Psoas muscle (tissue), 8 donors: ENCODE data around the gene SNAI1. TPM values are rescaled to one million over a fixed set of nuclear protein-coding genes. Genes with fewer than 3 reads are reported as not detected.
"Not testable (repeated sequence)": the region's sequence is repeated elsewhere in the genome, so short reads cannot be mapped to it uniquely, and the experiment has no call there.

Experiments
- ATAC-seq, 4 donors: fragments of 200-7000 bp; cut with Tn5 transposase; one replicate each; pipeline ENCODE4 v1.9.1; 2020; ENCODE audit warnings: moderate library complexity in 3 of 4, mild to moderate bottlenecking in 2 of 4
- DNase-seq, 2 donors: peaks; one replicate each; pipeline ENCODE4 v3.0.0-alpha.2; 2020
- H3K27ac ChIP-seq: fragments of 200-600 bp; one replicate; pipeline ENCODE4 v1.8.0; 2022
- H3K27me3 ChIP-seq, 3 donors: fragments of 200-600 bp in 1 of 3; one replicate each; pipeline versions ENCODE4 v1.6.1 to v1.8.0; 2013 to 2022; ENCODE audit warnings: low read length in 2 of 3, mild to moderate bottlenecking in 2 of 3, moderate library complexity in 1 of 3; ENCODE audit not compliant: insufficient read depth in 3 of 3
- H3K36me3 ChIP-seq, 2 donors: fragments of 200-600 bp in 1 of 2; one replicate each; pipeline versions ENCODE4 v1.6.1 to v1.8.0; 2013 to 2022; ENCODE audit warnings: low read depth in 1 of 2, mild to moderate bottlenecking in 1 of 2, moderate library complexity in 1 of 2; ENCODE audit not compliant: insufficient read depth in 1 of 2
- H3K4me1 ChIP-seq: fragments of 200-600 bp; one replicate; pipeline ENCODE4 v1.8.0; 2022
- H3K4me3 ChIP-seq: fragments of 200-600 bp; one replicate; pipeline ENCODE4 v1.8.0; 2022; ENCODE audit warnings: mild to moderate bottlenecking
- H3K9me3 ChIP-seq: fragments of 200-600 bp; one replicate; pipeline ENCODE4 v1.8.0; 2022
- CTCF ChIP-seq: fragments of 200-600 bp; IDR thresholded peaks from one replicate; pipeline ENCODE4 v1.8.0; 2022; ENCODE audit warnings: antibody characterized with exemption
- WGBS, 3 donors: extraction: QIAGEN DNeasy Blood & Tissue Kit; methylation state at CpG; one replicate each; pipeline versions ENCODE4 v1.1.6 to v1.1.7; 2013; 5-methylcytosine and 5-hydroxymethylcytosine counted together
- intact Hi-C, 2 donors: fragments of 100-400 bp; cut with DNase I; formaldehyde crosslinking; loops; one replicate each; pipeline versions ENCODE4 v1.11.0 to v1.14.2; 2022
- polyA plus RNA-seq, 3 donors: library from polyadenylated mRNA; stranded (reverse); fragments of 200-250 nt; gene quantifications; one replicate each; pipeline ENCODE4 v1.2.3, GENCODE V29; 2013
- total RNA-seq, 4 donors: library from RNA; stranded (reverse); fragmentation: NEBNext Ultra II Directional in 2 of 4; extraction: Animal tissue kit (Norgen Biotek cat#: 25700) in 2 of 4; gene quantifications; one replicate each; pipeline versions ENCODE4 v1.2.1 to v1.2.4, GENCODE V29; 2021 to 2023
- donor health status: healthy with polysubstance abuse.
- donor health status: DM: no; HTN: no; CAD: no; lungs with moderate emphysema.
- donor health status: Bipolar disorder and iron deficiency.
- donor health status: healthy.
- donor health status: DM: yes; HTN: yes; CAD: no.
- donor health status: DM: no; HTN: no; CAD: no.
- donor health status: DM: no; HTN: no; CAD: no.
- donor health status: DM: yes; HTN: yes; CAD: no.

SNAI1 gene
- total and polyA plus RNA-seq, 7 donors = 0.49 to 4.6 (median 1.1) TPM

DNA sequence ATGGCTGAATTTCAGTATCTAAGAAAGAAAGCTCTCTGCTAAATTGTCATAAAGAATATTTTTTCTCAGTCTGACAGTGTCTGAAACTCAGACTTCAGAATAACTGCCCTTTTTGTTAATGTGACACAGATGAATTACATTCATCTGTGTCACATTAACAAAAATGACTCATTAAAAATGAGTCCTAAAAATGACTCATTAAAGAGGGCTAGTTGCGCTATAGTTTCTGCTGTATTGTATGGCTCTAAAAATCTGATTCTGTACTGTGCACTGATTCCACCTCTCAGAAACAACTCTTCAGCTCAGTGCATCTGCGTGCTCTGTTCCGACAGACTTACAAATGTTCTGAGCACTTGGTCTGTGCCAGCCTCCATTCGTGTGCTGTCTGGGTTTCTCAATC lies 31.6 kb upstream of the SNAI1 start:
- Histone ChIP-seq H3K27me3 (no peaks in the 10 kb centered on the region), H3K4me3 (no peak overlapping the region), H3K4me1 (no peaks in the 10 kb centered on the region), H3K27ac (no peak overlapping the region), H3K36me3 (peaks cover 10 to 98% of the 10 kb centered on the region in 2 donors), H3K9me3 (no peaks in the 10 kb centered on the region)
- TF ChIP-seq CTCF = no peak
- DNase-seq = no peak
- ATAC-seq = no peak
- 89 to 93% (median 90%) methylated on average over 4 of the region's 4 CpGs for WGBS, 3 donors
- intact Hi-C loops = no loop called here

- Histone ChIP-seq H3K27me3 (no peaks in the 10 kb centered on the region), H3K4me3 (no peak overlapping the region), H3K36me3 (peaks cover 11 to 100% of the 10 kb centered on the region in 2 donors), H3K27ac (no peak overlapping the region), H3K4me1 (no peaks in the 10 kb centered on the region), H3K9me3 (no peaks in the 10 kb centered on the region)
- WGBS, 3 donors = 96 to 97% (median 97%) methylated on average over 3 of the region's 3 CpGs
- TF ChIP-seq CTCF = no peak
- ATAC-seq (peak in 1 of 4 donors; percentile 9), DNase-seq (no peak)
- intact Hi-C loops = no loop called here
These were observed 27.6 kb upstream of the SNAI1 start for GRCh38 chr20:49955167-49955566.

DNA sequence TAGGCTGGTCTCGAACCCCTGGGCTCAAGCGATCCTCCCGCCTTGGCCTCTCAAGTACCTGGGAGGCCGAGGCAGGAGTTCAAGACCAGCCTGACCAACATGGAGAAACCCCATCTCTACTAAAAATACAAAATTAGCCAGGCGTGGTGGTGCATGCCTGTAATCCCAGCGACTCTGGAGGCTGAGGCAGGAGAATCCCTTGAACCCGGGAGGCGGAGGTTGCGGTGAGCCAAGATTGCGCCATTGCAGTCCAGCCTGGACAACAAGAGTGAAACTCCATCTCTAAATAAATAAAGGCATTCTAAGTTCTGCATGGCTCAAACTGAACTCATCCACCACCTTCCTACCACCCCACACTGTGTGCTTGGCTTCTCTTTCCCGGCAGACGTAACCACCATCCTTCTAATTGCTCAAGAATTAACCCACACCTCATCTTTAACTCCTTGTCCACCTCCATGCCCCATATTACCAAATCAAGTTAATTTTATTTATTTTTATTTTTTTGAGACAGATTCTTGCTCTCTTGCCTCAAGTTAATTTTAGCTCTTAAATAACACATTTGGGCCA lies 26.9 kb upstream of the SNAI1 start:
- peaks cover 11 to 100% of the 10 kb centered on the region in 2 donors for H3K36me3 ChIP-seq
- WGBS, 3 donors = 83 to 91% (median 85%) methylated on average over 12 of the region's 12 CpGs
- DNase-seq, H3K9me3 ChIP-seq, H3K4me3 ChIP-seq, H3K27me3 ChIP-seq, H3K4me1 ChIP-seq, intact Hi-C loops, H3K27ac ChIP-seq: not testable (repeated sequence)
- ATAC-seq = peak in 2 of 4 donors; percentile 43 to 55

- no peaks in the 10 kb centered on the region for H3K9me3 ChIP-seq
- no peaks in the 10 kb centered on the region for H3K27me3 ChIP-seq
- ATAC-seq (peak in 2 of 4 donors; percentile 21 to 26), DNase-seq (no peak)
- WGBS, 3 donors = 93 to 94% (median 94%) methylated on average over 18 of the region's 18 CpGs
- peaks cover 11 to 100% of the 10 kb centered on the region in 2 donors for H3K36me3 ChIP-seq
- intact Hi-C loops = no loop called here
- no peak for TF ChIP-seq CTCF
- no peak overlapping the region for H3K27ac ChIP-seq
- H3K4me1 ChIP-seq = peaks cover 5% of the 10 kb centered on the region
- no peak overlapping the region for H3K4me3 ChIP-seq
These were observed 26.1 kb upstream of the SNAI1 start for GRCh38 chr20:49956689-49957088.

- DNase-seq = peak; percentile 41 to 71
- peaks cover 6 to 93% of the 10 kb centered on the region in 2 donors for H3K36me3 ChIP-seq
- WGBS, 3 donors = 80 to 88% (median 82%) methylated on average over 12 of the region's 12 CpGs
- H3K9me3 ChIP-seq, H3K4me1 ChIP-seq, H3K27ac ChIP-seq, H3K4me3 ChIP-seq, H3K27me3 ChIP-seq, ATAC-seq, intact Hi-C loops: not testable (repeated sequence)
These were observed 25.5 kb upstream of the SNAI1 start for GRCh38 chr20:49957089-49957938.
